KG1 (cell line): ENCODE measurements around the gene CCDC184.

Experiments used
- DNase-seq: peaks from one replicate; lab custom pipeline; 2025; lab: John Stamatoyannopoulos, UW

CCDC184 gene

GRCh38 chr12:48179466-48179865, 4.0 kb upstream of the CCDC184 start:
- DNase-seq = no peak

GRCh38 chr12:48180424-48180823, 3.0 kb upstream of the CCDC184 start:
- no peak for DNase-seq

GRCh38 chr12:48180857-48181495, 2.5 kb upstream of the CCDC184 start:
- no peak for DNase-seq

GRCh38 chr12:48182631-48183030, 813 bp upstream of the CCDC184 start:
- DNase-seq = no peak

- DNase-seq = no peak
These were observed 568 bp downstream of the CCDC184 start for GRCh38 chr12:48183876-48184548.

DNA sequence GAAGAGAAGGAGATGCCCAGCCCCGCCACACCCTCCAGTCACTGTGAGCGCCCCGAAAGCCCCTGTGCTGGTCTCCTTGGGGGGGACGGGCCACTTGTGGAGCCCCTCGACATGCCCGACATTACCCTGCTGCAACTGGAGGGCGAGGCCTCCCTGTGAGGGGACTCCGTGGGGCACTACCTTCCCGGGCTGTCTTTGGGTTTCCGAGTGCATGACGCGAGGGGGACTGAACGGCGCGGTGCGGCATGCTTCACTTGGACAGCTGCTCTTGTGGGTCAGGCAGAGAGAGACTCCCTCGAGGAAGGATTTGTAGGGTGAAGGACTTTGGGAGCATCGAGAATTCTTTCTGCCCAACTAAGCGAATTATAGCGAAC, 1.1 kb downstream of the CCDC184 start:
- no peak for DNase-seq

DNA sequence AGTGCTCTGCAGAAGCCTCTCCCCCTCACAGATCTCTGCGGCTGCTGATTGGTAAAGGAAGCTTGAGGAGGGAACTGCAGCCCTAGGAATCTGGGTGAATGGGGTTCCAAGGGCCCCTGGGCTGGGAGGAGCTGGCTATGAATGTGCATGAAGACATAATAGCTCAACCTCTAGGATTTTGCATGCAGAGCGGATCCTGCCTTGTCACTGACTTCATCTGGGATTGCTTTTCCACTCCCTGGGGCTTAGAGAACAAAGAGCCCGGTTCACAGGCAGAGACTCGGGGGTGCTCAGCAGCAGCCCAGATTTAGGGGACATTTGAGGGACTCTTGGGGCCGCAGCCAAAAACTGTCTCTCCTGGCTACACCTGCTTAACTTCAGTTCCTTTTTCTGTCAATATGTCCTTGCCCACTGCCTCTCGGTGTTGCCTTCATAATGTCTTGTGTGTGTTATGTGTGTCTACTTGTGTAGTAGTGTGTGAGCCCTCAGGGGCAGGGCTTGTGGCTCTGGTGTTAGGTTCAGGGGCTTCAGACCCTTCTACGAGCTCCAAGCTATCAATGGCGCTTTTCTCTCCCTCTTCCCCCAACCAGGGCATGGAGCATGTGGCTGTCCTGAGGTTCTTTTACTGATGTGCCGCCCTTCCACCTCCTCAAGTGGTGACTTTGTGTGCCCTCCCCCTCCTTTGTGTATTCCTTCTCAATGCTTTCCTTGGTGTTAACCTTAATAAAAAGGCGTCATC, 1.9 kb downstream of the CCDC184 start:
- DNase-seq = no peak

- no peak for DNase-seq
These were observed 4.7 kb downstream of the CCDC184 start for GRCh38 chr12:48187916-48188695.

- DNase-seq = peak; percentile 40
These were observed 6.1 kb downstream of the CCDC184 start for GRCh38 chr12:48189331-48190125.

- DNase-seq = no peak
These were observed 7.7 kb downstream of the CCDC184 start for GRCh38 chr12:48191096-48191495.

DNA sequence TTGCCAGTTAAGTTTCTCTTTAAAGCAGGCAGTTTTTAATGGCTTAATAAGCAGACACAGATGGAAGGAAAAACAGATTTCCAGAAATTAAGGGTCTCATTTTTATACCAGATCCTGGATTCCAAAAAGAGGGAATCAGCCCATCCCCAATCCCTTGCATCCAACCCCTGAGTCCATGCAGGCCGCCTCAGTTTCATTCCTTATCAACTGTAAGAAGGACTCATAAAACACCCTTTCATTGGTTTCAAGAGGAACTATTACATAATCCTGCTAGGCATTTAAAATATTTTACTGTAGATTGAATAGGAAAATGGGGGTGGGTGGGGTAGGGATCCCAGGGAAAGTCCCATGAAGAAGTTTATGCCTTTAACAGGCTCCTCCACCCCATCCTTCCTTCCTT, 9.4 kb downstream of the CCDC184 start:
- DNase-seq = no peak

DNA sequence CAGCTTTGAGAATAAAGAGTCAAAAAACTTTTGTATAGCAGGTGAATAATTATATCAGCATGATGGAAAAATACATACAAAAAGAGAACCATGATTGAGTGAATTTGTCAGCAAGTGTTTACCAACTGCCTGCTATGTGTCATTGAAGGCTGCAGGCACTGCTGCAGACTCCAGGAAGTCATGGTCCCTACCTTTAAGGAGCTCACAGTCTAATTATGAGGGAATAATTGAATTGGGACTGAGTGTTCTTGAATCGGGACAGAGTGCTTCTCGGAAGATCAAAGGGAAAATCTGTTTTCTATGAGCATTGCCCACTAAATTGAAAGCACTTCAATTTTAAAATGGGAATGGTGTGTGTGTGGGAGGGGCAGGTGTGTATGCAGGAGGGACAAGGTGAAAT, 10.2 kb downstream of the CCDC184 start:
- no peak for DNase-seq

GRCh38 chr12:48194799-48195201, 11.4 kb downstream of the CCDC184 start:
- DNase-seq = no peak

DNA sequence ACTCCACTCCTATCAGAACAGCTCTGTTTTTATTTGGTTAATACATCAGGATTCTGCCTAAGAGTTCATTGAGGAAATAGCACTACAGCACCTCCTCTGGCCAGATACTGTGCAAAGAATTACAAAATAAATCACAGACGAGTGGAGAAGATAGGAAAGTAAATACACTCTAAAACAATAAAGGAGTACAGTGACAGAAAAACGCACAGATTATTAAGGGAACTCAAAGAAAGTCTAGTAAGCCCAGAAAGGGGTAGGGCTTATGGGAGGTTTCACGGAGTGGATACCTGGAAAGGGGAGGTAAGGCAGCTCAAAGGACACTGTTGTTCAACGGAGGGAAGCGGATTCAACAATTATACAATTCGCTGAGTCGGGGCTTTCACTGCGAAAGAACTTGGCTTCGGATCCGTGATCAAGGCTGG, 14.1 kb downstream of the CCDC184 start:
- no peak for DNase-seq

- peak; percentile 50 for DNase-seq
These were observed 14.7 kb downstream of the CCDC184 start for GRCh38 chr12:48197971-48198671.

- DNase-seq = peak; percentile 15
These were observed 15.2 kb downstream of the CCDC184 start for GRCh38 chr12:48198672-48198971.

- no peak for DNase-seq
These were observed 15.5 kb downstream of the CCDC184 start for GRCh38 chr12:48198985-48199384.

GRCh38 chr12:48199774-48200221, 16.4 kb downstream of the CCDC184 start:
- DNase-seq = no peak

DNA sequence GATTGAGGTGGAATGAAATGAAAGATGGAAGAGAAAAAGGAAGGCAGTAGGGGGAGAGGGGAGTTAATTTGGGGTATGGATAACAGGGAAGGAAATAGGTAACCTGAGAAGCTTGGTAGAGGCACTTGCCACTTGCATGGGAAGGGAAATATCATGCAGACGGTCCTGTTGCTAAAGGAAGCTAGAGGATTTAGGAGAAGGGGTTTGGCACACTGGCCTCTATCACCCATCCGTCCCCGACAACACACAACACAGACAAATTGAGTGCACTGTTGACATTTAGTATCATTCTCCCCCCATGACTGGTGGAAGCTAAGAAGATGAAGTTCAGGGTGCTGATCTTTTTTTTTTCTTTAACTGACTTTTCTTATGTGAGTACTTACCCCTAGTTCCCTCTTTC, 17.6 kb downstream of the CCDC184 start:
- DNase-seq = no peak

DNA sequence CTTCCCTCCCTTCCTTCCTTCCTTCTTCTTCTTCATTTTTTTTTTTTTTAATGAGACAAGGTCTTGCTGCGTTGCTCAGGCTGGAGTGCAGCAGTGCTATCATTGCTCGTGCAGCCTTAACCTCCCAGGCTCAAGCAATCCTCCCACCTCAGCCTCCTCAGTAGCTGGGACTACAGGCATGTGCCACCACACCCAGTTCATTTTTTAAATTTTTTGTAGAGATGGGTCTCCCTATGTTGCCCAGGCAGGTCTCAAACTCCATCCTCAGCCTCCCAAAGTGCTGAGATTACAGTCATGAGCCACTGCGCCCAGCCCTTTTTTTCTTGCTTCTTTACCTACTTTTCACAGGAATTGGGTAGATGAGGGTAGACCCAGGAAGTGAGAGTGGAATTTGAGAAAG, 18.1 kb downstream of the CCDC184 start:
- no peak for DNase-seq

- no peak for DNase-seq
These were observed 19.3 kb downstream of the CCDC184 start for GRCh38 chr12:48202766-48203165.
